Spleen (tissue), 7 donors: Measurements from ENCODE around the gene ZFYVE28.

Experiments
- CTCF ChIP-seq, 11 experiments: fragments of 200-600 bp in 7 of 11; fragments of 450-650 bp in 4 of 11; sonication (generic) in 4 of 11; IDR thresholded peaks in 8 of 11; conservative IDR thresholded peaks in 3 of 11; 1 replicate in 7 of 11; 2 replicates in 4 of 11; pipeline versions ENCODE4 v1.4.0 to v1.8.0; 2016 to 2021; ENCODE audit warnings: antibody characterized with exemption in 11 of 11, inconsistent platforms in 4 of 11, mild to moderate bottlenecking in 1 of 11
- POLR2A ChIP-seq, 3 donors: fragments of 450-650 bp; IDR thresholded peaks; one replicate each; pipeline ENCODE4 v1.5.1; 2017; ENCODE audit warnings: antibody characterized with exemption in 3 of 3, mild to moderate bottlenecking in 1 of 3
- POLR2AphosphoS5 ChIP-seq, 3 donors: sonication (generic); formaldehyde crosslinking; IDR thresholded peaks; one replicate each; pipeline ENCODE4 v1.5.1; 2017; ENCODE audit warnings: antibody characterized with exemption in 3 of 3
- donor health status: DM: no; HTN: no; CAD: no; lungs with moderate emphysema.
- donor health status: DM: no; HTN: no; CAD: no.
- donor health status: DM: no; HTN: no; CAD: no.

GRCh38 chr4:2350982-2351381 lies 67.5 kb downstream of the ZFYVE28 start:
- TF ChIP-seq CTCF (IDR thresholded peaks at IDR 0.05 in 8 of 11, conservative IDR thresholded peaks at IDR 0.05 in 3 of 11) (no peak), POLR2A (IDR thresholded peaks at IDR 0.05) (no peak), POLR2AphosphoS5 (IDR thresholded peaks at IDR 0.05) (no peak)
